Thyroid gland (tissue), 4 donors: ENCODE data around the gene MORC2. TPM values are rescaled to one million over a fixed set of nuclear protein-coding genes. Genes with fewer than 3 reads are reported as not detected.
A peak's percentile ranks its signal among the peaks of the same experiment; 100 is the strongest.

ENCODE experiments used
- DNase-seq, 2 donors: peaks; one replicate each; pipeline ENCODE4 v3.0.0-alpha.2; 2019
- H3K27ac ChIP-seq, 3 donors: fragments of 200-600 bp; sonication (generic); 1 replicate in 2 of 3; 2 replicates in 1 of 3; pipeline ENCODE4 v1.5.1; 2016 to 2019; ENCODE audit warnings: mild to moderate bottlenecking in 1 of 3, moderate library complexity in 1 of 3
- H3K27me3 ChIP-seq: fragments of 200-600 bp; sonication (generic); one replicate; pipeline ENCODE4 v1.5.1; 2019
- H3K36me3 ChIP-seq, 2 donors: fragments of 200-600 bp; sonication (generic); one replicate each; pipeline ENCODE4 v1.5.1; 2016 to 2019
- H3K4me1 ChIP-seq, 2 donors: fragments of 200-600 bp; sonication (generic); one replicate each; pipeline ENCODE4 v1.5.1; 2017 to 2019
- H3K4me3 ChIP-seq, 3 donors: fragments of 200-600 bp; sonication (generic); replicated peaks in 1 of 3; 1 replicate in 2 of 3; 2 replicates in 1 of 3; pipeline ENCODE4 v1.5.1; 2016; ENCODE audit warnings: mild to moderate bottlenecking in 1 of 3
- H3K9me3 ChIP-seq: fragments of 200-600 bp; sonication (generic); one replicate; pipeline ENCODE4 v1.5.1; 2017
- POLR2A ChIP-seq, 2 donors: fragments of 450-650 bp; IDR thresholded peaks; one replicate each; pipeline ENCODE4 v1.6.1; 2017; ENCODE audit warnings: antibody characterized with exemption in 2 of 2, mild to moderate bottlenecking in 2 of 2, moderate library complexity in 1 of 2
- WGBS, 2 donors: methylation state at CpG; one replicate each; pipeline ENCODE4 v1.1.5; 2017; 5-methylcytosine and 5-hydroxymethylcytosine counted together
- intact Hi-C: fragments of 100-400 bp; cut with DNase I; formaldehyde crosslinking; loops from one replicate; pipeline ENCODE4 v1.15.1; 2023
- total RNA-seq, 4 donors: library from RNA; depleted of rRNA; stranded (reverse); fragments of >200 nt; gene quantifications; one replicate each; pipeline ENCODE4 v1.2.3, GENCODE V29; 2016
- TF ChIP-seq, protein P1 (sequence below), 6 experiments: fragments of 200-600 bp in 3 of 6; fragments of 450-650 bp in 3 of 6; sonication (generic) in 3 of 6; IDR thresholded peaks; one replicate each; pipeline ENCODE4 v1.5.1; 2016 to 2019; ENCODE audit warnings: antibody characterized with exemption in 6 of 6, mild to moderate bottlenecking in 2 of 6, inconsistent platforms in 1 of 6, moderate library complexity in 1 of 6

MORC2 gene
- total RNA-seq, 4 donors from 2014 or later, result 14.9 to 32.8 (median 24.6) TPM

DNA sequence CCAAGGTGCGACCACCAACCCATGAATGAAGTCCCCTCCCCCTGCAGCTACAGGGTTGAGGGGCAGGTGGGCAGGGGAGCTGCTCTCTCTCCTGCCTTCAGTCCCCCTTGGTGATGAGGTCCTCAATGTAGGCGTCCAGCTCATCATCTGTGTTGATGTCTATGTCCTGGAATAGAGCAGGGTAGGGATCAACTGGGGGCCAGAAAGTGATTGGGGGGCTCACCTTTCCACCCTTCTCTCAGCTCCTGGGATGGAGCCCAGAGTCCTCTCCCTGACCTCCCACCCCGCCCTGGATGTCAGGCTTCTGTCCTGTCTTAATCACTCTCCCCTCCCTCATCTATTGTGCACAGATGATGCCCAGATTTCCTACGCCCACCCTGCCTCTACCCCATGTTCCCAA is 41.9 kb downstream of the MORC2 start:
- DNase-seq, result no peak
- Histone ChIP-seq H3K4me3 (no peak overlapping the region), H3K36me3 (peaks cover 44 to 54% of the 10 kb centered on the region in 2 donors), H3K27ac (no peak overlapping the region), H3K9me3 (no peaks in the 10 kb centered on the region), H3K4me1 (no peaks in the 10 kb centered on the region), H3K27me3 (no peaks in the 10 kb centered on the region)
- TF ChIP-seq, protein P1, sequence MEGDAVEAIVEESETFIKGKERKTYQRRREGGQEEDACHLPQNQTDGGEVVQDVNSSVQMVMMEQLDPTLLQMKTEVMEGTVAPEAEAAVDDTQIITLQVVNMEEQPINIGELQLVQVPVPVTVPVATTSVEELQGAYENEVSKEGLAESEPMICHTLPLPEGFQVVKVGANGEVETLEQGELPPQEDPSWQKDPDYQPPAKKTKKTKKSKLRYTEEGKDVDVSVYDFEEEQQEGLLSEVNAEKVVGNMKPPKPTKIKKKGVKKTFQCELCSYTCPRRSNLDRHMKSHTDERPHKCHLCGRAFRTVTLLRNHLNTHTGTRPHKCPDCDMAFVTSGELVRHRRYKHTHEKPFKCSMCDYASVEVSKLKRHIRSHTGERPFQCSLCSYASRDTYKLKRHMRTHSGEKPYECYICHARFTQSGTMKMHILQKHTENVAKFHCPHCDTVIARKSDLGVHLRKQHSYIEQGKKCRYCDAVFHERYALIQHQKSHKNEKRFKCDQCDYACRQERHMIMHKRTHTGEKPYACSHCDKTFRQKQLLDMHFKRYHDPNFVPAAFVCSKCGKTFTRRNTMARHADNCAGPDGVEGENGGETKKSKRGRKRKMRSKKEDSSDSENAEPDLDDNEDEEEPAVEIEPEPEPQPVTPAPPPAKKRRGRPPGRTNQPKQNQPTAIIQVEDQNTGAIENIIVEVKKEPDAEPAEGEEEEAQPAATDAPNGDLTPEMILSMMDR (IDR thresholded peaks at IDR 0.05), result no peak
- no peak for TF ChIP-seq POLR2A (IDR thresholded peaks at IDR 0.05)
- intact Hi-C loops, result no loop called here
- 87% methylated on average over 4 of the region's 4 CpGs for WGBS, 2 donors

DNA sequence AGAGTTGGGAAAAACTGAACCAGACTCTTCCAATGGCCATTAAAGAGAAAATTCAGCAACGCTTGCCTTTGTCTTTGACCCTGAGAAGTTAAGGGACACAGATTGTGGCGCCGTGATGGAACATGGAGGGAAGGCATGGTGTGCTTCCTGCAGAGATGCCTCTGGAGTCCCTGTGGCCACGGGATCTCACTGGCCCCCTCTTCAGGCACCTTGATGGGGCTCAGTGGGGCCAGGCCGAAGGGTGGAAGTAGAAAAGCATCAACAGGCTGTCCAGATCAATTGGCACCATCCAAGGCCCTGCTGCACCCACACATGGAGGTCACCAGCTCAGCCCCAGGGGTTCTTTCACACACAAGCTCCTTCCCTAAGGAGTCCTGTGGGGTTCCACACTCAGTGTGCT is 42.9 kb downstream of the MORC2 start:
- Histone ChIP-seq H3K36me3 (peaks cover 33 to 45% of the 10 kb centered on the region in 2 donors), H3K27ac (no peak overlapping the region), H3K4me1 (no peaks in the 10 kb centered on the region), H3K27me3 (no peaks in the 10 kb centered on the region), H3K4me3 (no peak overlapping the region), H3K9me3 (no peaks in the 10 kb centered on the region)
- TF ChIP-seq, protein P1 (IDR thresholded peaks at IDR 0.05), result no peak
- TF ChIP-seq POLR2A (IDR thresholded peaks at IDR 0.05), result no peak
- no peak for DNase-seq
- 94 to 95% methylated on average over 5 of the region's 5 CpGs for WGBS, 2 donors
- intact Hi-C loops, result no loop called here

DNA sequence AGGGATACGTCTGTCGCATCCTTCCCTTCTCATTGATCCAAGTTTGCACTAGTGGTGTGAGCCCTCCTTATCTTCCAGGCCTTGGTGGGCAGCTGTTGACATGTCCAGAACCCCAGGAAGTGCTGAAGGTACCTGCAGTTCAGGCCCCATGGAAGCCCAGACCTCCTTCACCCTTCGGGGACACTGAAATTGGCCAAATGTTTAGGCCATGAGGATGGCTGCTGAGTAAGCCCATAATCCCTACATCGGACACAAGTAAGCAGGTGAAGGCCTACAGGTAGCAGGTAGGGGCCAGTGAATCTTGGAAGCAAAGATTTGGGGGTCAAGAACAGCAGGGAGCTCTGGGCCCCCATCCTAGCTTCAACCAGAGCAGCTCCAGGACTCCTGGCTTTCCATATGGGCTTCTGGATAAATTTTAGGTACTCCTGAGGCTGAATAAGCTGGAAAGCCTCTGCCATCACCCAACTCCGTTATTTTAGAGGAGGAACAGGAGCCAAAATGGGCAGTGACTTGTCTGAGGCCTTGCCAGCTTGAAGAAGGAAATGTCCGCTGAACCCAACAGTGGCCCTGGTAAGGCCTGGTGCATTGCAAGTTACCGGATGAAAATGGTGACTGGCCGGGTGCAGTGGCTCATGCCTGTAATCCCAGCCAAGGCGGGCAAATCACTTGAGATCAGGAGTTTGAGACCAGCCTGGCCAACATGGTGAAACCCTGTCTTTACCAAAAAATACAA is 45.2 kb downstream of the MORC2 start:
- no peak for DNase-seq
- Histone ChIP-seq H3K36me3 (peaks cover 12 to 24% of the 10 kb centered on the region in 2 donors), H3K27ac (no peak overlapping the region), H3K9me3 (no peaks in the 10 kb centered on the region), H3K4me1 (no peaks in the 10 kb centered on the region), H3K27me3 (no peaks in the 10 kb centered on the region), H3K4me3 (no peak overlapping the region)
- no peak for TF ChIP-seq POLR2A (IDR thresholded peaks at IDR 0.05)
- TF ChIP-seq, protein P1 (IDR thresholded peaks at IDR 0.05), result no peak
- 89 to 90% methylated on average over 6 to 9 of the region's 9 CpGs for WGBS, 2 donors
- intact Hi-C loops, result no loop called here

DNA sequence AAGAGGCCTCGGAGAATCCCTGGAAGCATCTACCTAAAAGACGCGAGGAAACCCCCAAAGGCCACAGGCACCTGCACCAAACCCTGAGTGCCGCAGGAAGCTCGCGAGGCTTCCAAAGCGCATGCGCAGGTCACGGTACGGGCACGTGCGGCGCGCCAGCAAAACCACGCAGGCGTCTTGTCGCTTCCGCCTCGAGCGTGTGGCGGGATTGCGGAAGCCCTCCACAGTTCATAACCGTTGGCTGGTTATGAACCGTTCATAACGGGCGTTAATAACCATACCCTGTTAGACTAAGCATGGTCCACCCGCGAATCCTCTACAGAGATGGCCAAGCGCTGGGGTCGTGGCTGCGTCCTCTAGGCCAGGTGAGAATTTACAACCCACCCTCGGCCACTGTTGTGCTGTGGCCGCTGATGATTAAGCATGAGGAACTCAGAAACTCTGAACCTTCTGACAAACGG is 46.4 kb downstream of the MORC2 start:
- no peak overlapping the region for H3K27ac ChIP-seq
- H3K4me1 ChIP-seq, result no peaks in the 10 kb centered on the region
- H3K27me3 ChIP-seq, result no peaks in the 10 kb centered on the region
- peak overlapping the region in 1 of 3 donors; percentile 3 for H3K4me3 ChIP-seq
- H3K36me3 ChIP-seq, result peaks cover under 1 to 13% of the 10 kb centered on the region in 2 donors
- 31 to 57% methylated on average over 27 to 34 of the region's 34 CpGs for WGBS, 2 donors
- H3K9me3 ChIP-seq, result no peaks in the 10 kb centered on the region
- DNase-seq, result peak; percentile 47 to 68
- intact Hi-C loops, result no loop called here
- TF ChIP-seq POLR2A (IDR thresholded peaks at IDR 0.05), result no peak
- TF ChIP-seq, protein P1 (IDR thresholded peaks at IDR 0.05), result no peak

DNA sequence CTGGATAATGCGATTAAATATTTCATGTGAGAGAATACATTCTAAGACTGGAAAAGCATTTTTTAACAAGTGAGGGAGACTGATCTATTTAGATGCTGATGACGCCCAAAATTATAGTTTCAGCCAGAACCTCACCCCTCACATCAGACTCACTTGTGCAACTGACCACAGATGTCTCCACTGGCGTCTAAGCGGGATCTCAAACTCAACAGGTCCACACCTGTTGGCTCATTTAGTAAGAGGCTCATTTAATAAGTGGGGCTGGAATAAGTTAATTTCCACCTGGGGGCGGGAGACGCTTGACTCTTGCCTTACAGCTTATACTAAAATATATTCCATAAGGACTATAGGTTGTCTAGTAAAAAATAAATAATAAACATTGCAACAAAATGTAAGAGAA is 47.5 kb downstream of the MORC2 start:
- H3K27ac ChIP-seq, result no peak overlapping the region
- no peaks in the 10 kb centered on the region for H3K4me1 ChIP-seq
- H3K36me3 ChIP-seq, result peaks cover 0 to 3% of the 10 kb centered on the region in 2 donors
- DNase-seq, result no peak
- H3K4me3 ChIP-seq, result peak overlapping the region in 1 of 3 donors; percentile 3
- TF ChIP-seq POLR2A (IDR thresholded peaks at IDR 0.05), result no peak
- TF ChIP-seq, protein P1 (IDR thresholded peaks at IDR 0.05), result no peak
- 69 to 73% methylated on average over 6 of the region's 6 CpGs for WGBS, 2 donors
- no peaks in the 10 kb centered on the region for H3K9me3 ChIP-seq
- intact Hi-C loops, result loop anchor here (2.0 kb wide), 1 partner anchor 286 kb away; the partner anchor contains the start of gene SLC35E4
- no peaks in the 10 kb centered on the region for H3K27me3 ChIP-seq
